ENCODE results near the gene IRS2.

GRCh38 chr13:109759609-109760008, 26.8 kb downstream of the IRS2 start:
- TF ChIP-seq CTCF (conservative IDR thresholded peaks at IDR 0.05 in 1 of 2, IDR thresholded peaks at IDR 0.05 in 1 of 2; ENCODE audit: low read depth in 1 of 2, low read length in 2 of 2) (no peak), EZH2 (IDR thresholded peaks at IDR 0.05; ENCODE audit: low read length, missing control alignments) (no peak)

All from fibroblast of lung (primary cell).